Trophoblast cell (in vitro differentiated cells and primary cell): Measurements from ENCODE around the gene GRIN2A.

Source experiments
- DNase-seq, 2 donors: peaks; one replicate each; pipeline ENCODE4 v3.0.0-alpha.2; 2016
- H2AFZ ChIP-seq: 2 replicates; pipeline ENCODE4 v1.6.1; 2013; ENCODE audit warnings: low read length, moderate library complexity, mild to moderate bottlenecking; ENCODE audit not compliant: insufficient read depth, poor library complexity
- H2AK5ac ChIP-seq: 2 replicates; pipeline ENCODE4 v1.6.1; 2013; ENCODE audit warnings: mild to moderate bottlenecking, low read length
- H2BK120ac ChIP-seq: 2 replicates; pipeline ENCODE4 v1.6.1; 2013; ENCODE audit warnings: low read length, mild to moderate bottlenecking, moderate library complexity; ENCODE audit not compliant: insufficient read depth, poor library complexity
- H2BK12ac ChIP-seq: 2 replicates; pipeline ENCODE4 v1.6.1; 2013; ENCODE audit warnings: mild to moderate bottlenecking, low read length, moderate library complexity
- H2BK5ac ChIP-seq: 2 replicates; pipeline ENCODE4 v1.6.1; 2013; ENCODE audit warnings: low read length, low read depth, moderate library complexity, mild to moderate bottlenecking; ENCODE audit not compliant: poor library complexity
- H3K14ac ChIP-seq: 2 replicates; pipeline ENCODE4 v1.6.1; 2013; ENCODE audit warnings: mild to moderate bottlenecking, low read length
- H3K18ac ChIP-seq: 2 replicates; pipeline ENCODE4 v1.6.1; 2013; ENCODE audit warnings: mild to moderate bottlenecking, low read length
- H3K23ac ChIP-seq: 2 replicates; pipeline ENCODE4 v1.6.1; 2013; ENCODE audit warnings: low read length
- H3K27ac ChIP-seq: 2 replicates; pipeline ENCODE4 v1.5.1; 2013; ENCODE audit warnings: low read depth, mild to moderate bottlenecking, inconsistent platforms, low read length, moderate library complexity
- H3K27me3 ChIP-seq: 2 replicates; pipeline ENCODE4 v1.6.1; 2013; ENCODE audit warnings: inconsistent platforms, mild to moderate bottlenecking, low read length, moderate library complexity; ENCODE audit not compliant: insufficient read depth
- H3K36me3 ChIP-seq, 2 experiments: 1 replicate in 1 of 2; 2 replicates in 1 of 2; pipeline ENCODE4 v1.6.1; 2013; ENCODE audit warnings: low read length in 2 of 2, mild to moderate bottlenecking in 2 of 2, moderate library complexity in 1 of 2; ENCODE audit not compliant: insufficient read depth in 2 of 2, control insufficient read depth in 1 of 2
- H3K4ac ChIP-seq: 2 replicates; pipeline ENCODE4 v1.6.1; 2013; ENCODE audit warnings: low read depth, mild to moderate bottlenecking, low read length, moderate library complexity
- H3K4me1 ChIP-seq, 2 experiments: 1 replicate in 1 of 2; 2 replicates in 1 of 2; pipeline ENCODE4 v1.6.1; 2013; ENCODE audit warnings: low read length in 2 of 2, mild to moderate bottlenecking in 2 of 2, moderate library complexity in 1 of 2; ENCODE audit not compliant: insufficient read depth in 2 of 2, control insufficient read depth in 1 of 2
- H3K4me2 ChIP-seq: 2 replicates; pipeline ENCODE4 v1.6.1; 2013; ENCODE audit warnings: inconsistent platforms, mild to moderate bottlenecking, low read length, moderate library complexity
- H3K4me3 ChIP-seq: 2 replicates; pipeline ENCODE4 v1.5.1; 2013; ENCODE audit warnings: mild to moderate bottlenecking, low read depth, low read length, inconsistent platforms
- H3K79me1 ChIP-seq: one replicate; pipeline ENCODE4 v1.6.1; 2013; ENCODE audit warnings: low read length
- H3K79me2 ChIP-seq: 2 replicates; pipeline ENCODE4 v1.6.1; 2013; ENCODE audit warnings: low read length, mild to moderate bottlenecking; ENCODE audit not compliant: control insufficient read depth, insufficient read depth, poor library complexity
- H3K9ac ChIP-seq: 2 replicates; pipeline ENCODE4 v1.6.1; 2013; ENCODE audit warnings: mild to moderate bottlenecking, low read length
- H3K9me3 ChIP-seq: 2 replicates; pipeline ENCODE4 v1.6.1; 2013; ENCODE audit warnings: low read depth, mild to moderate bottlenecking, control low read depth, inconsistent platforms, low read length; ENCODE audit not compliant: insufficient read depth
- H4K12ac ChIP-seq: 2 replicates; pipeline ENCODE4 v1.6.1; 2013; ENCODE audit warnings: low read depth, mild to moderate bottlenecking, low read length, moderate library complexity
- H4K8ac ChIP-seq: 2 replicates; pipeline ENCODE4 v1.6.1; 2013; ENCODE audit warnings: low read depth, mild to moderate bottlenecking, low read length, moderate library complexity
- H4K91ac ChIP-seq: one replicate; pipeline ENCODE4 v1.6.1; 2013; ENCODE audit warnings: low read depth, mild to moderate bottlenecking, low read length, moderate library complexity
- WGBS: extraction: QIAGEN DNeasy Blood & Tissue Kit; methylation state at CpG from one replicate; pipeline ENCODE4 v1.1.7; 2013; ENCODE audit warnings: missing lambda C conversion rate; ENCODE audit not compliant: insufficient read length, insufficient coverage; ENCODE audit errors: extremely low coverage; 5-methylcytosine and 5-hydroxymethylcytosine counted together

GRIN2A gene

GRCh38 chr16:10151718-10152117 is 30.5 kb downstream of the GRIN2A start:
- Histone ChIP-seq H4K91ac (no peak overlapping the region), H2BK5ac (no peak overlapping the region), H3K79me1 (no peaks in the 10 kb centered on the region), H4K8ac (no peak overlapping the region), H3K36me3 (no peaks in the 10 kb centered on the region), H2AFZ (no peak overlapping the region), H3K27me3 (no peaks in the 10 kb centered on the region), H3K23ac (no peak overlapping the region), H2BK12ac (no peak overlapping the region), H3K4ac (no peak overlapping the region), H3K9me3 (peaks cover 2% of the 10 kb centered on the region), H3K27ac (no peak overlapping the region), H3K4me2 (no peak overlapping the region), H4K12ac (no peak overlapping the region), H3K79me2 (no peaks in the 10 kb centered on the region), H3K4me1 (no peaks in the 10 kb centered on the region), H2AK5ac (no peak overlapping the region), H3K18ac (no peak overlapping the region), H3K4me3 (no peak overlapping the region), H2BK120ac (no peak overlapping the region), H3K14ac (no peak overlapping the region), H3K9ac (no peak overlapping the region)
- WGBS = no CpG with 5 or more reads among the region's 6 CpGs
- no peak for DNase-seq

GRCh38 chr16:10150906-10151305 is 31.3 kb downstream of the GRIN2A start:
- no peak overlapping the region for H3K9ac ChIP-seq
- H3K27ac ChIP-seq = no peak overlapping the region
- H4K8ac ChIP-seq = no peak overlapping the region
- no CpG with 5 or more reads among the region's 4 CpGs for WGBS
- H3K27me3 ChIP-seq = no peaks in the 10 kb centered on the region
- no peak overlapping the region for H3K4me3 ChIP-seq
- H2AFZ ChIP-seq = no peak overlapping the region
- no peak overlapping the region for H2BK120ac ChIP-seq
- no peak overlapping the region for H3K23ac ChIP-seq
- H3K4me2 ChIP-seq = no peak overlapping the region
- H3K14ac ChIP-seq = no peak overlapping the region
- H2BK5ac ChIP-seq = no peak overlapping the region
- H4K12ac ChIP-seq = no peak overlapping the region
- H3K36me3 ChIP-seq = no peaks in the 10 kb centered on the region
- no peak for DNase-seq
- H4K91ac ChIP-seq = no peak overlapping the region
- no peak overlapping the region for H3K18ac ChIP-seq
- H3K9me3 ChIP-seq = peaks cover under 1% of the 10 kb centered on the region
- no peak overlapping the region for H2AK5ac ChIP-seq
- H3K79me2 ChIP-seq = no peaks in the 10 kb centered on the region
- H3K4ac ChIP-seq = no peak overlapping the region
- H3K79me1 ChIP-seq = no peaks in the 10 kb centered on the region
- no peak overlapping the region for H2BK12ac ChIP-seq
- no peaks in the 10 kb centered on the region for H3K4me1 ChIP-seq

GRCh38 chr16:10145542-10146035 is 36.6 kb downstream of the GRIN2A start:
- Histone ChIP-seq H3K79me2 (no peaks in the 10 kb centered on the region), H3K18ac (no peak overlapping the region)

GRCh38 chr16:10141671-10142070 is 40.6 kb downstream of the GRIN2A start:
- Histone ChIP-seq H3K9ac (no peak overlapping the region), H3K9me3 (no peaks in the 10 kb centered on the region), H3K27me3 (no peaks in the 10 kb centered on the region), H3K27ac (no peak overlapping the region), H2AK5ac (no peak overlapping the region), H4K91ac (no peak overlapping the region), H3K4me3 (no peak overlapping the region), H2BK120ac (no peak overlapping the region), H4K8ac (no peak overlapping the region), H3K23ac (no peak overlapping the region), H3K79me1 (no peaks in the 10 kb centered on the region), H3K4me2 (no peak overlapping the region), H3K36me3 (no peaks in the 10 kb centered on the region), H3K18ac (no peak overlapping the region), H4K12ac (no peak overlapping the region), H3K4ac (no peak overlapping the region), H3K4me1 (no peaks in the 10 kb centered on the region), H3K14ac (no peak overlapping the region), H3K79me2 (no peaks in the 10 kb centered on the region), H2AFZ (no peak overlapping the region), H2BK5ac (no peak overlapping the region), H2BK12ac (no peak overlapping the region)
- DNase-seq = no peak

More at GRCh38 chr16:10145542-10146035, 36.6 kb downstream of the GRIN2A start:
- Histone ChIP-seq H3K79me1 (no peaks in the 10 kb centered on the region), H3K27me3 (no peaks in the 10 kb centered on the region), H3K4me3 (no peak overlapping the region), H3K23ac (no peak overlapping the region), H4K12ac (no peak overlapping the region), H3K36me3 (no peaks in the 10 kb centered on the region), H2BK12ac (no peak overlapping the region), H2AFZ (no peak overlapping the region), H2BK5ac (no peak overlapping the region), H3K4ac (no peak overlapping the region), H3K4me2 (no peak overlapping the region), H3K9ac (no peak overlapping the region), H3K27ac (no peak overlapping the region), H4K91ac (no peak overlapping the region), H3K14ac (no peak overlapping the region), H2BK120ac (no peak overlapping the region), H2AK5ac (no peak overlapping the region), H4K8ac (no peak overlapping the region), H3K9me3 (no peaks in the 10 kb centered on the region), H3K4me1 (no peaks in the 10 kb centered on the region)
- WGBS = no CpG with 5 or more reads among the region's 4 CpGs
- no peak for DNase-seq
